BLaER1 (cell line): Measurements from ENCODE around the gene JCAD.
A peak's percentile ranks its signal among the peaks of the same experiment; 100 is the strongest.
"Not testable (repeated sequence)": the region's sequence is repeated elsewhere in the genome, so short reads cannot be mapped to it uniquely, and the experiment has no call there.

ENCODE experiments used
- H3K27ac ChIP-seq: shearing (Covaris generic); formaldehyde crosslinking; 2 replicates; pipeline ENCODE4 v1.8.1; 2022
- H3K27me3 ChIP-seq: shearing (Covaris generic); formaldehyde crosslinking; 2 replicates; pipeline ENCODE4 v1.8.1; 2022
- H3K36me3 ChIP-seq: shearing (Covaris generic); formaldehyde crosslinking; 2 replicates; pipeline ENCODE4 v1.8.1; 2022
- H3K4me1 ChIP-seq: shearing (Covaris generic); formaldehyde crosslinking; 2 replicates; pipeline ENCODE4 v1.8.1; 2022
- H3K4me2 ChIP-seq: shearing (Covaris generic); formaldehyde crosslinking; 2 replicates; pipeline ENCODE4 v1.8.1; 2022
- H3K4me3 ChIP-seq: shearing (Covaris generic); formaldehyde crosslinking; 2 replicates; pipeline ENCODE4 v1.8.1; 2022
- H3K9ac ChIP-seq: shearing (Covaris generic); formaldehyde crosslinking; 2 replicates; pipeline ENCODE4 v1.8.1; 2022
- H3K9me3 ChIP-seq: shearing (Covaris generic); formaldehyde crosslinking; 2 replicates; pipeline ENCODE4 v1.8.1; 2022
- H4K20me1 ChIP-seq: shearing (Covaris generic); formaldehyde crosslinking; 2 replicates; pipeline ENCODE4 v1.8.1; 2022
- Cebpa-rat ChIP-seq: shearing (Covaris generic); IDR thresholded peaks from 2 replicates; pipeline ENCODE4 v1.8.1; 2022

Gene JCAD

DNA sequence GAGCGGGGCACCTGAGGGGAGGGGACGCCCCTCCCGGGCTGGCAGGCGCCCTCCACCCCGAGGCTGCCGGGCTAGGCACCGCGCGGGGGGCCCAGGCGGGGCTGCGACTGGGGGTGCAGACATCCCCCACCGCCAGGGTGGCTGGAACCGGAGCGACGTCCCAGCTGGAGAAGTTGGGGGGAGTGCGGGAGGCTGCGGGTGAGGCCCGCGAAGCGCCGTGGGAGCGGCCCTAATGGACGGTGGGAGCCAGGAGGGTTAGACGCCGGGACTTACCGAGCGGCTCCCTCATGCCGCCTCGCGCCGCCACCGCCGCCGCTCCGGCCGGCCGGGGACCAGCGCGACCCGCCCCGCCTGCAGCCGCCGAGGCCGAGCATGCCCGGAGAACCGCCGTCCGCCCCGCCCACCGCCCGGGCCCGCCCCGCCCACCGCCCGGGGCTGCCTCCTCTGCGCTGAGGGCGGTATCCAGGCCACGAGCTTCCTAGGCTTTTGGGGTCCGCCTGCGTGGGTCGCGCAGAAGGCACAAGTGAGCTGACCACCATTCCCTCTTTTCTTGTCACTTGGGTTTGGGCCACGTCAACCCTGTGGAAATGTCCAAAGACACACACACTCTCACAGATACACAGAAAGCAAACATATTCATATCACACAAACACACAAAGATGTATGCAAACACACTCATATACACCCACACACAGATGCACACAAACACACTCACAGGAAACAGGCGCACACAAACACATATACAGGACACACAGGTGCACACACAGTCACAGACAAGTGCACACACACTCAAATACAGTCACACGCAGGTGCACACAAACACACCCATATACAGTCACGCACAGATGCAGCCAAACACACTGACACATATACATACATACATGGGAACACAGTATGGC, at the start of gene JCAD:
Gene JCAD, minus strand, starts transcription at position 378 of the 899 bp plus-strand sequence. CDS start 11,774 bp downstream, outside the sequence.
- no peak for TF ChIP-seq Cebpa-rat
- Histone ChIP-seq H3K27ac (peak within 1 kb of the TSS; percentile 48; the same call in 1 of the 2 replicates), H3K9ac (peak within 1 kb of the TSS; percentile 70), H3K4me2 (peak within 1 kb of the TSS; percentile 95), H3K4me3 (peak within 1 kb of the TSS; percentile 77), H3K9me3 (no peaks in the 10 kb centered on the region), H3K4me1 (peaks cover 13% of the 10 kb centered on the region), H3K36me3 (no peaks in the 10 kb centered on the region), H3K27me3 (peaks cover 20% of the 10 kb centered on the region), H4K20me1 (no peaks in the 10 kb centered on the region)

DNA sequence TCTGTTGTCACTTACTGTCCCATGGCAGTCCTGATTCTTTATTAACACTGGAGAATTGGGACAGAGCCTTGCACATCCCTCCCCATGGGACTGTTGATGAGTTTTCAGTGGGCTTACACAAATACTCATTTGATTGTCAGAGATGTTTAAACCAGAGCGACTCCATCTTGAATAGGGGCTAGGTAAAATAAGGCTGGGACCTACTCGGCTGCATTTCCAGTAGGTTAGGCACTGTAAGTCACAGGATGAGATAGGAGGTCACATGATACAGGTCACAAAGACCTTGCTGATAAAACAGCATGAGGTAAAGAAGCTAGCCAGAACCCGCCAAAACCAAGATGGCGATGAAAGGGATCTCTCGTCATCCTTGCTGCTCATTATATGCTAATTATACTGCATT, 47.6 kb upstream of the JCAD start:
- H3K9ac ChIP-seq: no peak overlapping the region
- no peak for TF ChIP-seq Cebpa-rat

DNA sequence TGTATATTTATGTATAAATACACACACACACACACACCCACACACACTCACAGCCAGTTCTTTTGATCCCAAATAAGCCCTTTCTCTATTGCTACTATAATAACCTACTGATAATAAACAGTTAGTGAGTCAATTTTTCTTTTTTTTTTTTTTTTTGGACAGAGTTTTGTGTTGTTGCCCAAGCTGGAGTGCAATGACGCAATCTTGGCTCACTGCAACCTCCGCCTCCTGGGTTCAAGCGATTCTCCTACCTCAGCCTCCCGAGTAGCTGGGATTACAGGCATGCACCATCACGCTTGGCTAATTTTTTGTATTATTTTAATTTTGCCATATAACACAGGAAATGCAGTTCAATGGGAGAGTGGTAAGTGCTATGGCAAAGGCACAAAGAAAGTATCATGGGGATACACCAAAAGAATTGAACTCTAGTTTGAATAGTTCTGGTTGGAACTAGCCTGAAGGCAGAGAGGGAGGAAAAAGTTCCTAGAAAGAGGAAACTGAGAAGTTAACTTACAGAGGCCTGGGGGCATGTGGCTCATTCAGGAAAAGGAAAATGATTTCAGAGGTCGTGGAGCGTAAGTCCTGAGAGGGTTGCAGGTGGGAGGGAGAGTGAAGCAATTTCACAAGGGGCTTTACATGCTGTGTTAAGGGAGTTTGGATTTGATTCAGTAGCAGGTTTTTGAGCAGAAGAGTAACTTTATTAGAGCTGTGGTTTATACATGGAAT, 44.4 kb upstream of the JCAD start:
- peak; percentile 42; the same call in 1 of the 2 replicates for TF ChIP-seq Cebpa-rat
- H3K27me3 ChIP-seq: no peaks in the 10 kb centered on the region
- no peak overlapping the region for H3K27ac ChIP-seq
- peaks cover 16% of the 10 kb centered on the region for H3K4me1 ChIP-seq
- no peak overlapping the region for H3K4me3 ChIP-seq
- H3K4me2 ChIP-seq: 0 out of 2 replicates have a peak overlapping the region, but pooled peaks have one; percentile 3
- H3K9ac ChIP-seq: no peak overlapping the region
- H3K36me3 ChIP-seq: no peaks in the 10 kb centered on the region
- peaks cover 14% of the 10 kb centered on the region; the same call in 1 of the 2 replicates for H3K9me3 ChIP-seq
- H4K20me1 ChIP-seq: no peaks in the 10 kb centered on the region

More for the DNA sequence above, 47.6 kb upstream of the JCAD start:
- H3K9me3 ChIP-seq: peaks cover 14% of the 10 kb centered on the region; the same call in 1 of the 2 replicates
- no peak overlapping the region for H3K4me3 ChIP-seq
- H4K20me1 ChIP-seq: no peaks in the 10 kb centered on the region
- H3K27ac ChIP-seq: no peak overlapping the region
- H3K4me2 ChIP-seq: no peak overlapping the region
- no peaks in the 10 kb centered on the region for H3K27me3 ChIP-seq
- H3K4me1 ChIP-seq: peaks cover 16% of the 10 kb centered on the region
- no peaks in the 10 kb centered on the region for H3K36me3 ChIP-seq

DNA sequence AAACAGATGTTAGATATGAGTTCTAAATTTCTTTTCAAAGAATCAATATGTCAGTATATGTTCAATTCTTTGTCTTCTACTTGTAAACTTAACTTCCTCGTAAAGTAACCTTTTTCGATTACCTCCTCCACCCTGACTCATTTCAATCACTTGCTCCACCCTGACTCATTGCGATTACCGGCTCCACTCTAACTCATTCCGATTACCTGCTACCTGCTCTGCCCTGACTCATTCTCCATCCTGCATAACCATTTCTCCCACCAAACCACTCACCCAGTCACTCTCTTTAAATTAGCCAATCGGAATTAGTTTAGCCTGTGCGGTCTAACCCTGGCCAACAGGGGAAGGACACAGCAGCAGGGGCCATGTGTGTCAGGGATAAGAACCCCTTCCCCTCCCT, 40.3 kb upstream of the JCAD start:
- H3K9ac ChIP-seq, H3K4me2 ChIP-seq, H3K27me3 ChIP-seq, H3K4me3 ChIP-seq, H4K20me1 ChIP-seq, H3K27ac ChIP-seq, H3K36me3 ChIP-seq: not testable (repeated sequence)
- Histone ChIP-seq H3K9me3 (peaks cover 14% of the 10 kb centered on the region; the same call in 1 of the 2 replicates), H3K4me1 (peaks cover 15% of the 10 kb centered on the region)

DNA sequence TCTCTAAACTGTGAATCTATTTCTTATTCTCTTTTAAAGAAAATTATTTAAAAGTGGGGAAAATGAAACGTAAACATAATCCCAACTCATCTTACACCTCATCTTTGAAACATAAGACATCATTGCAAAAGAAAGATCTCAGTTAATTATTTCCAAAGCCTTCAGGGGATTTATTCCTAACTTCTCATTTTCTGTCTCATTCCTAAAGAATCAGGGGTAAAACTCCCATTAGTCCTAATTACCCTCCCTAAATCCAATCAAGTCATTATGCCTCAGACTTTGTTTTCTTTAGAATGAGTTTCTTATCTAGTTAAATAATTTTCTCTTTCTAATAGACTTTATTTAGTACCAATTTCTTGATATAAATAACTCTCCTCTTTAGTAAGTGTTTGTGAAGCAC, 39.7 kb upstream of the JCAD start:
- Histone ChIP-seq H3K4me1 (peaks cover 9% of the 10 kb centered on the region), H4K20me1 (no peaks in the 10 kb centered on the region), H3K27me3 (no peaks in the 10 kb centered on the region), H3K36me3 (no peaks in the 10 kb centered on the region), H3K27ac (no peak overlapping the region), H3K9ac (no peak overlapping the region), H3K4me2 (no peak overlapping the region), H3K4me3 (no peak overlapping the region), H3K9me3 (peaks cover 11% of the 10 kb centered on the region; the same call in 1 of the 2 replicates)
- TF ChIP-seq Cebpa-rat: no peak

GRCh38 chr10:30098629-30099028, 39.2 kb upstream of the JCAD start:
- H3K27me3 ChIP-seq: no peaks in the 10 kb centered on the region
- H3K9ac ChIP-seq: no peak overlapping the region
- no peaks in the 10 kb centered on the region for H4K20me1 ChIP-seq
- H3K4me1 ChIP-seq: peaks cover 5% of the 10 kb centered on the region; the same call in 1 of the 2 replicates
- peaks cover 6% of the 10 kb centered on the region; the same call in 1 of the 2 replicates for H3K9me3 ChIP-seq
- no peaks in the 10 kb centered on the region for H3K36me3 ChIP-seq
- H3K4me2 ChIP-seq: no peak overlapping the region
- no peak overlapping the region for H3K27ac ChIP-seq
- no peak for TF ChIP-seq Cebpa-rat
- no peak overlapping the region for H3K4me3 ChIP-seq

DNA sequence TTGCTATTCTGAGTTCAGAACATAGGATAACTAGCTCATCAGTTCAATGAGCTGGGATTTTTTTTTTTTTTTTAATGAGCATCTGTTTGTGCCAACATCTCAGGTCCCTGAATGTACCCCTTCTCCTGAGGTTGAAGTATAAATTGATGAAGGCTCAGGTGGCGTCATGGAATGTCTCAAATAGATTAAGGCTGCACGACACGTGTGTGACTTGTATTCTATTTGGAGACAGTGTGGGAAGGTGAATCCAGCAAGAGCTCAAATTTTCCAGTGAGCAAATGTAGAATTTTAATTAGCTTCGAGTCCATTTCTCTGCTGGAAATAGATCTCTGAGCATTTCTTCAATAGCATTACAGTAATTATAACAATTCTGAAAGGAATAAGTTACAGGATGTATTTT, 37.2 kb upstream of the JCAD start:
- no peak overlapping the region for H3K27ac ChIP-seq
- H3K9me3 ChIP-seq: no peaks in the 10 kb centered on the region
- no peaks in the 10 kb centered on the region for H3K27me3 ChIP-seq
- H4K20me1 ChIP-seq: no peaks in the 10 kb centered on the region
- H3K36me3 ChIP-seq: no peaks in the 10 kb centered on the region
- no peak overlapping the region for H3K4me3 ChIP-seq
- no peak overlapping the region for H3K9ac ChIP-seq
- H3K4me1 ChIP-seq: peaks cover 5% of the 10 kb centered on the region; the same call in 1 of the 2 replicates
- no peak overlapping the region for H3K4me2 ChIP-seq
- no peak for TF ChIP-seq Cebpa-rat

DNA sequence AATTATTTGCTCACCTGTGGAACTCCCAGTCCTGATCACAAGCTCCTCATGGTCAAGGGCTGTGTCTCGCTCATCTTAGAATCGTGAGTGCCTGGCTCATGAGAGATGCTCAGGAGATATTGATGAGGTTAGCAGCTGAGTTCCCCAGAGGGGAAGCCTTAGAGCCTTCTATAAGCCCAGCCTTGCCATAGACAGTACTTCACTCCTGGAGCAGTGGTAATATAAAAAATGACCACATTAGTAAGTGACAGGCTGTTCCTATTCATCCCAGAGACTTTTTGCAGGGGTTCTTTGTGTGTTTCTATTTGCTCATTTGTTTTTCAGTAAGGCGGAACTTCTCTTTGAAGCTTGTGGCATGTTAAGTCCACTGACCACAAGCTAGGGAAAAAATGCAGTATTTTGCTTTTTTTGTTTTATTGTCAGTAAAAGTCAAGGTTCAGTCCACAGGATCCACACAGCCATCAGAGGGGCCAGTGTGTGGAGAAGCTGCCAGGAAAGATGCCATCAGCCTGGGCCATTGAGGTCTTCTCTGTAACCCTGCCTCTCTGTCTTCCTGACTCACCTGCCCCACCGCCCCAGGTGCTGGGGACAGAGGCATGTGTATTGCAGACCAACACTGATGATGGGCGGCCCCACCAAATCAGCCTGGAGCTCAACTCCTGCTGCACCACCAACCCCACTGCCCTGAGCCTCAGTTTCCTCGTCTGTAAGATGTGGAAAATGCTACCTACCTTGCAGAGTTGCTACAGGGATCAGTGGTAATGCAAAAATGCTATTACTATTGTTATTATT, 36.4 kb upstream of the JCAD start:
- TF ChIP-seq Cebpa-rat: no peak
- no peaks in the 10 kb centered on the region for H3K27me3 ChIP-seq

DNA sequence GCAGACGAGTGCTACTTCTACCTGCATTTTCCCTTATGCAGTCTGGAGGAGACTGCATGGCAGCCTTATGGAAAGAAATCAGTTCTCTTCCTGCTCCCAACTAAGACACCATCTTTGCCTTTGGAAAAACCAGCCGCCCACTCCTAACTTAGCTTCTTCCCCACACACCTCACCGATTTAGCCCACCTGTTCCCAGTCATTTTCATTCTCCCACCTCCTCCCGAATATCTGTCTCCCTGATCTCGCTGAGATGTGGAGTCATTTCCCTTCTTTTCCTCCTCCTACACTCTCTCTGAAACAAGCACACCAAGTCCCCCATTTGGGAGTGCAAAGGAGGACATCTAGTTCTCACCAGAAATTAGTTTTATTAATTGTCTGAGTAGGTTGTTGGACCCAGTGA, 35.2 kb upstream of the JCAD start:
- H3K4me3 ChIP-seq: no peak overlapping the region
- TF ChIP-seq Cebpa-rat: no peak
- H3K4me2 ChIP-seq: no peak overlapping the region
- no peaks in the 10 kb centered on the region for H3K27me3 ChIP-seq
- no peaks in the 10 kb centered on the region for H3K36me3 ChIP-seq
- no peak overlapping the region for H3K9ac ChIP-seq
- no peaks in the 10 kb centered on the region for H3K9me3 ChIP-seq
- no peak overlapping the region for H3K27ac ChIP-seq
- H3K4me1 ChIP-seq: peaks cover 5% of the 10 kb centered on the region; the same call in 1 of the 2 replicates
- H4K20me1 ChIP-seq: no peaks in the 10 kb centered on the region

More for the DNA sequence above, 36.4 kb upstream of the JCAD start:
- Histone ChIP-seq H3K4me2 (no peak overlapping the region), H3K4me3 (no peak overlapping the region), H3K9me3 (no peaks in the 10 kb centered on the region), H3K4me1 (peaks cover 5% of the 10 kb centered on the region; the same call in 1 of the 2 replicates), H3K9ac (no peak overlapping the region), H3K27ac (no peak overlapping the region), H4K20me1 (no peaks in the 10 kb centered on the region), H3K36me3 (no peaks in the 10 kb centered on the region)
